K562 (cell line): ENCODE results near the gene MIDN. TPM values are rescaled to one million over a fixed set of nuclear protein-coding genes. Genes with fewer than 3 reads are reported as not detected.

Experiments used
- ASH1L ChIP-seq: fragments of 450-650 bp; IDR thresholded peaks from 2 replicates; pipeline ENCODE4 v1.6.1; 2018; ENCODE audit warnings: borderline replicate concordance, mild to moderate bottlenecking, low read depth; ENCODE audit not compliant: partially characterized antibody
- CXXC5 ChIP-seq: fragments of 250-450 bp; sonication (Bioruptor Pico); IDR thresholded peaks from 2 replicates; pipeline ENCODE4 v1.8.0; 2022; ENCODE audit warnings: inconsistent platforms, mild to moderate bottlenecking, moderate library complexity
- DNMT1 ChIP-seq: fragments of 450-650 bp; IDR thresholded peaks from 2 replicates; pipeline ENCODE4 v1.6.1; 2016; ENCODE audit warnings: antibody characterized with exemption, mild to moderate bottlenecking
- EGR1 ChIP-seq: fragments of 450-650 bp; conservative IDR thresholded peaks from 2 replicates; pipeline ENCODE4 v1.6.1; 2017; ENCODE audit warnings: mild to moderate bottlenecking
- EP400 ChIP-seq: fragments of 450-650 bp; IDR thresholded peaks from 2 replicates; pipeline ENCODE4 v1.6.1; 2017; ENCODE audit warnings: antibody characterized with exemption, mild to moderate bottlenecking, moderate library complexity
- GATAD2B ChIP-seq: fragments of 450-650 bp; IDR thresholded peaks from 2 replicates; pipeline ENCODE4 v1.6.1; 2017; ENCODE audit warnings: mild to moderate bottlenecking, borderline replicate concordance
- MITF ChIP-seq: IDR thresholded peaks from 2 replicates; pipeline ENCODE4 v1.6.1; 2014; ENCODE audit warnings: antibody characterized with exemption
- NKRF ChIP-seq: fragments of 450-650 bp; IDR thresholded peaks from 2 replicates; pipeline ENCODE4 v1.6.1; 2016; ENCODE audit warnings: borderline replicate concordance
- RBBP5 ChIP-seq: fragments of 200-600 bp; sonication (generic); IDR thresholded peaks from 2 replicates; pipeline ENCODE4 v1.6.1; 2012; ENCODE audit warnings: borderline replicate concordance, mild to moderate bottlenecking, low read length, control low read depth, inconsistent platforms; ENCODE audit not compliant: insufficient read depth, poor library complexity, severe bottlenecking
- RBFOX2 ChIP-seq: fragments of 200-400 bp; formaldehyde crosslinking; IDR thresholded peaks from 2 replicates; pipeline ENCODE4 v1.6.1; 2017; ENCODE audit warnings: low read depth, mild to moderate bottlenecking, low read length, moderate library complexity
- RHOXF2B ChIP-seq: fragments of 250-450 bp; sonication (Bioruptor Pico); conservative IDR thresholded peaks from 2 replicates; pipeline ENCODE4 v1.5.1; 2021
- SP2 ChIP-seq: IDR thresholded peaks from 2 replicates; pipeline ENCODE4 v1.6.1; 2011; ENCODE audit warnings: mild to moderate bottlenecking, low read depth, low read length, moderate library complexity; ENCODE audit not compliant: poor library complexity, severe bottlenecking; ENCODE audit errors: extremely low read depth
- SRSF1 ChIP-seq: fragments of 200-400 bp; formaldehyde crosslinking; IDR thresholded peaks from 2 replicates; pipeline ENCODE4 v1.6.1; 2017; ENCODE audit warnings: mild to moderate bottlenecking, low read depth, low read length, moderate library complexity
- ZFX ChIP-seq: sonication (generic); formaldehyde crosslinking; IDR thresholded peaks from 2 replicates; pipeline ENCODE4 v1.8.0; 2022; ENCODE audit warnings: mild to moderate bottlenecking, missing genetic modification reagents, moderate library complexity
- ZNF174 ChIP-seq: fragments of 250-450 bp; sonication (Bioruptor Pico); IDR thresholded peaks from 2 replicates; pipeline ENCODE4 v1.4.0; 2020; ENCODE audit warnings: mild to moderate bottlenecking
- ZZZ3 ChIP-seq: fragments of 450-650 bp; IDR thresholded peaks from 2 replicates; pipeline ENCODE4 v1.6.1; 2016; ENCODE audit warnings: antibody characterized with exemption, mild to moderate bottlenecking, moderate library complexity
- polyA plus RNA-seq, 8 experiments: library from polyadenylated mRNA; depleted of rRNA in 4 of 8; stranded (reverse) in 5 of 8; unstranded in 3 of 8; fragments of >200 nt; fragmentation: Nextera tagmentation in 2 of 8; fragmentation: Illumina TruSeq in 1 of 8; extraction: Ambion mirVana in 2 of 8; extraction: Trizol in 1 of 8; gene quantifications; 2 replicates each; pipeline versions ENCODE4 v1.2.1 to v1.2.3, GENCODE V29; 2011 to 2014; ENCODE audit warnings: inconsistent platforms in 1 of 8, missing spikeins in 1 of 8
- total RNA-seq, 7 experiments: library from RNA; depleted of rRNA in 6 of 7; stranded (reverse); fragments of >200 nt in 6 of 7; fragmentation: Illumina TruSeq in 2 of 7; extraction: Trizol in 2 of 7; gene quantifications; 2 replicates each; pipeline versions ENCODE4 v1.2.1 to v1.2.3, GENCODE V29; 2011 to 2021; ENCODE audit warnings: low replicate concordance in 1 of 7
- TF ChIP-seq, protein P1 (sequence below), 2 experiments: IDR thresholded peaks; 2 replicates each; pipeline ENCODE4 v1.6.1; 2011; ENCODE audit warnings: borderline replicate concordance in 1 of 2, control low read depth in 1 of 2, low read depth in 1 of 2, low read length in 1 of 2, mild to moderate bottlenecking in 1 of 2, mixed read lengths in 1 of 2, moderate library complexity in 1 of 2; ENCODE audit not compliant: insufficient read depth in 1 of 2, insufficient read length in 1 of 2, poor library complexity in 1 of 2, severe bottlenecking in 1 of 2; ENCODE audit errors: extremely low read depth in 1 of 2

MIDN gene
- total and polyA plus RNA-seq, 9 of the 15 experiments (the other 6 are each of a cell fraction or from before 2014, with no cell fraction given) = 0.17 to 120 (median 10.1) TPM

- TF ChIP-seq RBFOX2 (peak; percentile 81), EGR1 (peak; percentile 78), SP2 (no peak), RBBP5 (peak; percentile 28), GATAD2B (no peak), ASH1L (no peak), CXXC5 (CRISPR knock-in tag) (peak; percentile 86), ZNF174 (CRISPR knock-in tag) (no peak), ZFX (peak; percentile 84), SRSF1 (no peak), MITF (no peak), ZZZ3 (no peak), NKRF (peak; percentile 17; the same call in 1 of the 2 replicates), RHOXF2B (CRISPR knock-in tag) (no peak), DNMT1 (no peak), EP400 (no peak)
- TF ChIP-seq, protein P1, sequence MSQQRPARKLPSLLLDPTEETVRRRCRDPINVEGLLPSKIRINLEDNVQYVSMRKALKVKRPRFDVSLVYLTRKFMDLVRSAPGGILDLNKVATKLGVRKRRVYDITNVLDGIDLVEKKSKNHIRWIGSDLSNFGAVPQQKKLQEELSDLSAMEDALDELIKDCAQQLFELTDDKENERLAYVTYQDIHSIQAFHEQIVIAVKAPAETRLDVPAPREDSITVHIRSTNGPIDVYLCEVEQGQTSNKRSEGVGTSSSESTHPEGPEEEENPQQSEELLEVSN (IDR thresholded peaks at IDR 0.05; ENCODE audit: borderline replicate concordance in 1 of 2, extremely low read depth in 1 of 2, insufficient read depth in 1 of 2, insufficient read length in 1 of 2, low read depth in 1 of 2, low read length in 1 of 2, poor library complexity in 1 of 2, severe bottlenecking in 1 of 2) = peak in 1 of 2 experiments; percentile 58
Observed at GRCh38 chr19:1307320-1307719, 58.9 kb downstream of the MIDN start (continued).
